ENCODE measurements around the gene GRID1.
A peak's percentile ranks its signal among the peaks of the same experiment; 100 is the strongest.

The GRID1 gene

GRCh38 chr10:85858776-85859515 lies 507.6 kb downstream of the GRID1 start:
- DNase-seq (ENCODE audit: low read depth) = peak; percentile 4
- TF ChIP-seq, protein P1, sequence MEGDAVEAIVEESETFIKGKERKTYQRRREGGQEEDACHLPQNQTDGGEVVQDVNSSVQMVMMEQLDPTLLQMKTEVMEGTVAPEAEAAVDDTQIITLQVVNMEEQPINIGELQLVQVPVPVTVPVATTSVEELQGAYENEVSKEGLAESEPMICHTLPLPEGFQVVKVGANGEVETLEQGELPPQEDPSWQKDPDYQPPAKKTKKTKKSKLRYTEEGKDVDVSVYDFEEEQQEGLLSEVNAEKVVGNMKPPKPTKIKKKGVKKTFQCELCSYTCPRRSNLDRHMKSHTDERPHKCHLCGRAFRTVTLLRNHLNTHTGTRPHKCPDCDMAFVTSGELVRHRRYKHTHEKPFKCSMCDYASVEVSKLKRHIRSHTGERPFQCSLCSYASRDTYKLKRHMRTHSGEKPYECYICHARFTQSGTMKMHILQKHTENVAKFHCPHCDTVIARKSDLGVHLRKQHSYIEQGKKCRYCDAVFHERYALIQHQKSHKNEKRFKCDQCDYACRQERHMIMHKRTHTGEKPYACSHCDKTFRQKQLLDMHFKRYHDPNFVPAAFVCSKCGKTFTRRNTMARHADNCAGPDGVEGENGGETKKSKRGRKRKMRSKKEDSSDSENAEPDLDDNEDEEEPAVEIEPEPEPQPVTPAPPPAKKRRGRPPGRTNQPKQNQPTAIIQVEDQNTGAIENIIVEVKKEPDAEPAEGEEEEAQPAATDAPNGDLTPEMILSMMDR (IDR thresholded peaks at IDR 0.05; ENCODE audit: insufficient read depth, low read depth, low read length, missing control alignments) = no peak
- no peak overlapping the region for H3K4me3 ChIP-seq (ENCODE audit: low read length)

GRCh38 chr10:85857791-85858190 lies 508.8 kb downstream of the GRID1 start:
- TF ChIP-seq, protein P1 (IDR thresholded peaks at IDR 0.05; ENCODE audit: insufficient read depth, low read depth, low read length, missing control alignments) = no peak
- DNase-seq (ENCODE audit: low read depth) = no peak
- no peak overlapping the region for H3K4me3 ChIP-seq (ENCODE audit: low read length)

DNA sequence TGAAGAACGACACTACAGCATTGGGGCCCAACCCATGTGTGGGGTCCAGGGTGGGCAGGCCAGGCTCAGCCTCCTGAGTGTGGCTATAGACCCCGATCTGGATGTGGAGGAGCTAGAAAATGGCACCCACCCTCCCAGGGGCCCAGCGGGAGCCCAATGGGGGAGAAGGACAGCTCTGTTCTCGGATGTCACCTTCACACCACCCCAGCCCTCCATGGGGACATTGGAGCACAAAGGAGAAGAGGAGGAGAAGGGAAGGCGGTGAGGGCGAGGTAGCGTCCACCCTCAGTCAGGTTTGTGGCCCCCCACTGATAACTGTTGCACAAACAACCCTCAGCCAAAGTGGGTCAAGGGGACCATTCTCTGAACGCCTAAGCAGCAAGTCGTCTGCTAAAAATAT lies 509.3 kb downstream of the GRID1 start:
- H3K4me3 ChIP-seq (ENCODE audit: low read length) = no peak overlapping the region
- TF ChIP-seq, protein P1 (IDR thresholded peaks at IDR 0.05; ENCODE audit: insufficient read depth, low read depth, low read length, missing control alignments) = no peak

GRCh38 chr10:85851934-85852333 lies 514.7 kb downstream of the GRID1 start:
- DNase-seq (ENCODE audit: low read depth) = no peak
- no peak overlapping the region for H3K4me3 ChIP-seq (ENCODE audit: low read length)
- TF ChIP-seq, protein P1 (IDR thresholded peaks at IDR 0.05; ENCODE audit: insufficient read depth, low read depth, low read length, missing control alignments) = no peak

More for the DNA sequence above, 509.3 kb downstream of the GRID1 start:
- no peak for DNase-seq (ENCODE audit: low read depth)

DNA sequence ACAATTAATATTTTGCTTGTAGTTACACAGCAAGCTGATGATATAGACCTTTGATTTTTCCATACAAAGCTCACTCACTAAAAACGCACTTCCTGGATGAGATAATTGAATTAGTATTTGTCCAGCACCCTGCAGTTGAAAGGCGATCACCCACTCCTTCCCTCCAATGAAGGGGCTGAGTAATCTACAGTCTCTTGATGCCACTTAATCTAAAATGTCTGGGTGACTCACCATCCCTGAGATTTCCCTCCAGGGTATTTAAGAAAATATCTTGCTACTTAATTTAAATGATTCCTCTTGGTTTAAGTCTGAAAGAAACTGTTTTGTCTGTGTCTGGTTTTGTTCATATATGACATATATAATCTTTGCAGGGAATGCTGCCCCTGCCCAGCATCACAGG lies 515.3 kb downstream of the GRID1 start:
- H3K4me3 ChIP-seq (ENCODE audit: low read length) = no peak overlapping the region
- peak; percentile 81 for DNase-seq (ENCODE audit: low read depth)
- TF ChIP-seq, protein P1 (IDR thresholded peaks at IDR 0.05; ENCODE audit: insufficient read depth, low read depth, low read length, missing control alignments) = no peak

GRCh38 chr10:85850736-85851135 lies 515.9 kb downstream of the GRID1 start:
- TF ChIP-seq, protein P1 (IDR thresholded peaks at IDR 0.05; ENCODE audit: insufficient read depth, low read depth, low read length, missing control alignments) = no peak
- H3K4me3 ChIP-seq (ENCODE audit: low read length) = no peak overlapping the region
- DNase-seq (ENCODE audit: low read depth) = no peak

DNA sequence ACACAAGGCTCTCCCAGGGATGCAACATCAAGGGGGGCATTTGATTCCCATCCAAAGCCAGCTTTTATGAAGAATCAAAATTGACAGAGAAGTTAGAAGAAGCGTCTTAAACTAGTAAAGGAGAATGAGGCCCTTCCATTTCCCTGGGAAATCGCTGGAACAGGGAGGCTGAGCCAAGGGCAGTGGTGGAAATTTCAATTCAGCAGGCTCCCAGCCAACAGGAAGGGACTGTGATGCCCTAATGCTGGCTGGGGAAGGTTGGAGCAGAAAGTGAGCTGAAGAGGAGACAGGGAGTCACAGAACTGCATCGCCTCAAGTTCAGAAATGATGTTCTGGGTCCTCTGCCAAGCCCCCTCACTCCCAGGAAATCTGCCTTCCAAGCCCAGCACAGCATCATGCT lies 517.3 kb downstream of the GRID1 start:
- no peak overlapping the region for H3K4me3 ChIP-seq (ENCODE audit: low read length)

More for the DNA sequence above, 517.3 kb downstream of the GRID1 start:
- DNase-seq (ENCODE audit: low read depth) = no peak
- TF ChIP-seq, protein P1 (IDR thresholded peaks at IDR 0.05; ENCODE audit: insufficient read depth, low read depth, low read length, missing control alignments) = no peak
